Endothelial cell of umbilical vein (primary cell): ENCODE data around the gene FBXW7. TPM values are rescaled to one million over a fixed set of nuclear protein-coding genes. Genes with fewer than 3 reads are reported as not detected.

Experiments
- BruUV-seq: library from RNA; stranded (reverse); fragments of 400-500 nt; replicated peaks from 2 replicates; lab custom pipeline; 2021; lab: Mats Ljungman, UMichigan
- CTCF ChIA-PET: fragments of 300-600, 350-600 bp; sonication (Branson Sonifier 250); formaldehyde crosslinking; loops from one replicate; lab custom pipeline; 2021; ENCODE audit warnings: antibody characterized with exemption, inconsistent platforms; lab: Charles Lee
- POLR2A ChIA-PET: fragments of 300-600, 350-600 bp; sonication (Branson Sonifier 250); formaldehyde crosslinking; loops from one replicate; lab custom pipeline; 2021; ENCODE audit warnings: antibody characterized with exemption, inconsistent platforms; lab: Charles Lee
- DNase-seq: peaks from one replicate; pipeline ENCODE4 v3.0.0-alpha.2; 2011; ENCODE audit warnings: low read depth, low spot score
- FAIRE-seq: peaks from 2 replicates; lab custom pipeline; 2011; peaks lifted over from hg19 to GRCh38; lab: Jason Lieb, UNC
- H2AFZ ChIP-seq: 2 replicates; pipeline ENCODE4 v1.6.0; 2012; ENCODE audit warnings: low read depth, low read length, control low read depth, inconsistent platforms
- H3K27ac ChIP-seq: 2 replicates; pipeline ENCODE4 v1.5.1; 2011; ENCODE audit warnings: low read depth, mild to moderate bottlenecking, control low read depth, low read length, moderate library complexity; ENCODE audit not compliant: insufficient read depth
- H3K27me3 ChIP-seq, 2 experiments: 2 replicates each; pipeline versions ENCODE4 v1.6.0 to v1.6.1; 2011; ENCODE audit warnings: low read length in 2 of 2, mixed read lengths in 1 of 2; ENCODE audit not compliant: control insufficient read depth in 2 of 2, insufficient read depth in 2 of 2
- H3K36me3 ChIP-seq, 2 experiments: 2 replicates in 1 of 2; 3 replicates in 1 of 2; pipeline ENCODE4 v1.5.1; 2011; ENCODE audit warnings: low read length in 2 of 2, mild to moderate bottlenecking in 1 of 2, moderate library complexity in 1 of 2; ENCODE audit not compliant: control insufficient read depth in 2 of 2, insufficient read depth in 2 of 2; ENCODE audit errors: extremely low read depth in 1 of 2
- H3K4me1 ChIP-seq: 3 replicates; pipeline ENCODE4 v1.5.1; 2011; ENCODE audit warnings: mild to moderate bottlenecking, low read length; ENCODE audit not compliant: control insufficient read depth, insufficient read depth; ENCODE audit errors: extremely low read depth
- H3K4me2 ChIP-seq: 2 replicates; pipeline ENCODE4 v1.6.1; 2011; ENCODE audit warnings: low read length, control low read depth, mixed read lengths; ENCODE audit not compliant: insufficient read depth
- H3K4me3 ChIP-seq, 3 experiments: fragments of 200-600 bp in 1 of 3; sonication (generic), shearing (Covaris generic) in 1 of 3; replicated peaks in 1 of 3; 2 replicates each; pipeline ENCODE4 v1.5.1; 2011 to 2016; ENCODE audit warnings: control low read depth in 3 of 3, low read length in 3 of 3, mild to moderate bottlenecking in 2 of 3, inconsistent platforms in 1 of 3, low read depth in 1 of 3, moderate library complexity in 1 of 3; ENCODE audit not compliant: insufficient read depth in 1 of 3
- H3K79me2 ChIP-seq: 2 replicates; pipeline ENCODE4 v1.6.0; 2012; ENCODE audit warnings: low read length, inconsistent platforms; ENCODE audit not compliant: control insufficient read depth, insufficient read depth
- H3K9ac ChIP-seq: replicated peaks from 2 replicates; pipeline ENCODE3; 2011; ENCODE audit warnings: low read length, control low read depth; ENCODE audit not compliant: insufficient read depth; ENCODE audit errors: extremely low read depth
- H3K9me1 ChIP-seq: replicated peaks from 3 replicates; pipeline ENCODE4 v1.6.0; 2011; ENCODE audit warnings: mild to moderate bottlenecking, low read length; ENCODE audit not compliant: control insufficient read depth, insufficient read depth; ENCODE audit errors: extremely low read depth
- H3K9me3 ChIP-seq: replicated peaks from 2 replicates; pipeline ENCODE4 v1.5.1; 2012; ENCODE audit warnings: low read length, inconsistent platforms; ENCODE audit not compliant: control insufficient read depth, insufficient read depth
- H4K20me1 ChIP-seq: replicated peaks from 2 replicates; pipeline ENCODE3; 2011; ENCODE audit warnings: mild to moderate bottlenecking, low read length; ENCODE audit not compliant: control insufficient read depth, insufficient read depth; ENCODE audit errors: extremely low read depth
- EZH2 ChIP-seq: IDR thresholded peaks from 2 replicates; pipeline ENCODE4 v1.6.1; 2012; ENCODE audit warnings: borderline replicate concordance, low read depth, mild to moderate bottlenecking, moderate library complexity, low read length, inconsistent platforms; ENCODE audit not compliant: severe bottlenecking
- FOS ChIP-seq: IDR thresholded peaks from 2 replicates; pipeline ENCODE4 v1.6.1; 2011; ENCODE audit warnings: mild to moderate bottlenecking, low read length, moderate library complexity, borderline replicate concordance; ENCODE audit not compliant: insufficient read depth
- GATA2 ChIP-seq: IDR thresholded peaks from 2 replicates; pipeline ENCODE4 v1.7.0; 2011; ENCODE audit warnings: low read depth, mild to moderate bottlenecking, moderate library complexity, mixed read lengths, low read length; ENCODE audit not compliant: insufficient read length, insufficient read depth
- JUN ChIP-seq: IDR thresholded peaks from 2 replicates; pipeline ENCODE4 v1.6.1; 2011; ENCODE audit warnings: borderline replicate concordance, low read depth; ENCODE audit not compliant: insufficient read length, insufficient read depth
- MYC ChIP-seq: IDR thresholded peaks from one replicate; pipeline ENCODE4 v1.6.1; 2011; ENCODE audit warnings: mild to moderate bottlenecking, low read depth, low read length
- POLR2A ChIP-seq: IDR thresholded peaks from 2 replicates; pipeline ENCODE4 v1.6.1; 2012; ENCODE audit warnings: low read depth, mild to moderate bottlenecking, control low read depth, low read length
- POLR2AphosphoS5 ChIP-seq: IDR thresholded peaks from 2 replicates; pipeline ENCODE4 v1.6.1; 2012; ENCODE audit warnings: low read depth, mild to moderate bottlenecking, control low read depth, low read length, moderate library complexity; ENCODE audit not compliant: insufficient read depth
- dilution Hi-C: fragments of 300-500 bp; cut with MboI; formaldehyde crosslinking; loops from one replicate; pipeline ENCODE4 v1.15.0; 2019; ENCODE audit warnings: low sequenced_read_pairs; ENCODE audit not compliant: extremely low pct_ligation_motif_present
- intact Hi-C: fragments of 100-400 bp; cut with micrococcal nuclease; formaldehyde crosslinking; loops from one replicate; pipeline ENCODE4 v1.10.0; 2022
- polyA plus RNA-seq, 4 experiments: library from polyadenylated mRNA; depleted of rRNA in 3 of 4; stranded (reverse) in 3 of 4; unstranded in 1 of 4; fragments of >200 nt; gene quantifications; 2 replicates each; pipeline versions ENCODE4 v1.2.1 to v1.2.3, GENCODE V29; 2011 to 2012; ENCODE audit warnings: missing spikeins in 1 of 4
- total RNA-seq: library from RNA; stranded (reverse); gene quantifications from 2 replicates; pipeline ENCODE4 v1.2.3, GENCODE V29; 2021
- TF ChIP-seq, protein P1 (sequence below): IDR thresholded peaks from 2 replicates; pipeline ENCODE4 v1.6.1; 2011; ENCODE audit not compliant: insufficient read depth, insufficient read length
- TF ChIP-seq, protein P2 (sequence below), 2 donors: IDR thresholded peaks; 1 replicate in 1 of 2; 2 replicates in 1 of 2; pipeline ENCODE4 v1.5.1; 2011; ENCODE audit warnings: low read length in 2 of 2, mild to moderate bottlenecking in 2 of 2, moderate library complexity in 2 of 2, control low read depth in 1 of 2, inconsistent platforms in 1 of 2, low read depth in 1 of 2; ENCODE audit not compliant: insufficient read depth in 1 of 2; ENCODE audit errors: extremely low read depth in 1 of 2

The FBXW7 gene
- total and polyA plus RNA-seq, 2 donors (not counting 3 experiments of a cell fraction or from before 2014, with no cell fraction given): 7.0 to 28.1 TPM

DNA sequence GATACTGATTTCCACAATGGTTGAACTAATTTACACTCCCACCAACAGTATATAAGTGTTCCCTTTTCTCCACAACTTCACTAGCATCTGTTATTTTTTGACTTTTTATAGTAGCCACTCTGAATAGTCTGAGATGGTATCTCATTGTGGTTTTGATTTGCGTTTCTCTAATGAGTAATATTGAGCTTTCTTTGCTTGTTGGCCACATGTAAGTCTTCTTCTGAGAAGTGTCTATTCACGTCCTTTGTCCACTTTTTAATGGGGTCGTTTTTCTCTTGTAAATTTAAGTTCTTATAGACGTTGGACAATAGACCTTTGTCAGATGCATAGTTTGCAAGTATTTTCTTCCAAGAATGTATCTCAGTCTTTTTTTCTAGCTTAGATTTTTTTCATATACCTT is 10.0 kb downstream of the FBXW7 start:
- no peak overlapping the region for H2AFZ ChIP-seq
- H3K27ac ChIP-seq: no peak overlapping the region
- POLR2A ChIA-PET: no interaction called here
- H3K27me3 ChIP-seq: no peaks in the 10 kb centered on the region
- CTCF ChIA-PET: interaction anchor here (0.9 to 1.6 kb wide), 5 partner anchors 9 to 24 kb away, joined by 3 to 6 read pairs (median 4); partner anchors contain the start of gene FBXW7
- H3K9me1 ChIP-seq: no peaks in the 10 kb centered on the region
- dilution Hi-C loops: no loop called here
- FAIRE-seq (no peak), DNase-seq (no peak)
- intact Hi-C loops: no loop called here
- no peak overlapping the region for H3K4me3 ChIP-seq
- H4K20me1 ChIP-seq: peaks cover 10% of the 10 kb centered on the region
- no peak overlapping the region for H3K4me2 ChIP-seq
- H3K36me3 ChIP-seq: no peaks in the 10 kb centered on the region
- H3K79me2 ChIP-seq: peaks cover 79% of the 10 kb centered on the region
- no peak overlapping the region for H3K9ac ChIP-seq
- BruUV-seq: no TSS peak
- H3K4me1 ChIP-seq: peaks cover 18% of the 10 kb centered on the region
- H3K9me3 ChIP-seq: no peaks in the 10 kb centered on the region
- TF ChIP-seq POLR2AphosphoS5 (no peak), JUN (no peak), EZH2 (no peak), MYC (no peak), GATA2 (no peak), POLR2A (no peak), FOS (no peak)
- TF ChIP-seq, protein P1, sequence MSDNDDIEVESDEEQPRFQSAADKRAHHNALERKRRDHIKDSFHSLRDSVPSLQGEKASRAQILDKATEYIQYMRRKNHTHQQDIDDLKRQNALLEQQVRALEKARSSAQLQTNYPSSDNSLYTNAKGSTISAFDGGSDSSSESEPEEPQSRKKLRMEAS: no peak
- TF ChIP-seq, protein P2, sequence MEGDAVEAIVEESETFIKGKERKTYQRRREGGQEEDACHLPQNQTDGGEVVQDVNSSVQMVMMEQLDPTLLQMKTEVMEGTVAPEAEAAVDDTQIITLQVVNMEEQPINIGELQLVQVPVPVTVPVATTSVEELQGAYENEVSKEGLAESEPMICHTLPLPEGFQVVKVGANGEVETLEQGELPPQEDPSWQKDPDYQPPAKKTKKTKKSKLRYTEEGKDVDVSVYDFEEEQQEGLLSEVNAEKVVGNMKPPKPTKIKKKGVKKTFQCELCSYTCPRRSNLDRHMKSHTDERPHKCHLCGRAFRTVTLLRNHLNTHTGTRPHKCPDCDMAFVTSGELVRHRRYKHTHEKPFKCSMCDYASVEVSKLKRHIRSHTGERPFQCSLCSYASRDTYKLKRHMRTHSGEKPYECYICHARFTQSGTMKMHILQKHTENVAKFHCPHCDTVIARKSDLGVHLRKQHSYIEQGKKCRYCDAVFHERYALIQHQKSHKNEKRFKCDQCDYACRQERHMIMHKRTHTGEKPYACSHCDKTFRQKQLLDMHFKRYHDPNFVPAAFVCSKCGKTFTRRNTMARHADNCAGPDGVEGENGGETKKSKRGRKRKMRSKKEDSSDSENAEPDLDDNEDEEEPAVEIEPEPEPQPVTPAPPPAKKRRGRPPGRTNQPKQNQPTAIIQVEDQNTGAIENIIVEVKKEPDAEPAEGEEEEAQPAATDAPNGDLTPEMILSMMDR (IDR thresholded peaks at IDR 0.05; ENCODE audit: extremely low read depth in 1 of 2, insufficient read depth in 1 of 2, low read depth in 1 of 2, low read length in 2 of 2): no peak
